GM10847 (cell line): ENCODE data around the gene KIRREL2.

Source experiments
- POLR2A ChIP-seq: IDR thresholded peaks from 2 replicates; pipeline ENCODE4 v1.6.1; 2011; ENCODE audit not compliant: insufficient read length; ENCODE audit errors: extremely low read depth

The KIRREL2 gene

DNA sequence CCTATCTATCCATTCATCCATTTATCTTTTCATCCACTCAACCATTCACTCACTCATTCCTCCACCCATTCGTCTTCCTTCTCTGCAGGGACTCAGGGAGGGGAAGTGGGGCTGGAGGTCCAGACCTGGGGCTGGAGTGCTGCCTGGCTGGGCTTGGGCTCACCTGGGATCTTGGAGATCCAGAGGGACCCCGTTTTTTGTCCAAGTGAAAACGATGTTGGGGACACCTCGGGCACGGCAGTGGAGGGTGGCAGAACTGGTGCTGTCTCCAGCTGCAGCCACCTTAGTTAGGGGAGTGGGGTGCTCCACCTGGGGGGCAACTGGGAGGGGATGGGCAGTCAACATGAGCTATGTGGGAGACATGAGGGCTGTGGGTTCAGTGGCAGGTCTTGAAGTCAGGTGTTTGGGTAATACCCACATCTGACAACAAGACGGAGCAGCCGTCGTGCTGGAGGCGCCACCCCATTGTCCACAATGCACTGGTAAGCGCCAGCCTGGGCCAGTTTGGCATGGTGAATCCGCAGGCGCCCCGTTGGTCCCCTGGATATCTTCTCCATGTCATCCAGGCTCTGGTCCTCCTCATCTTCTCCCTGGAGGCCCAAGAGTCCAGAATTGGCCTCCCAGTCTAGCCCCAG lies 14.6 kb upstream of the KIRREL2 start:
- TF ChIP-seq POLR2A: no peak

GRCh38 chr19:35842666-35843272 lies 13.9 kb upstream of the KIRREL2 start:
- no peak for TF ChIP-seq POLR2A

DNA sequence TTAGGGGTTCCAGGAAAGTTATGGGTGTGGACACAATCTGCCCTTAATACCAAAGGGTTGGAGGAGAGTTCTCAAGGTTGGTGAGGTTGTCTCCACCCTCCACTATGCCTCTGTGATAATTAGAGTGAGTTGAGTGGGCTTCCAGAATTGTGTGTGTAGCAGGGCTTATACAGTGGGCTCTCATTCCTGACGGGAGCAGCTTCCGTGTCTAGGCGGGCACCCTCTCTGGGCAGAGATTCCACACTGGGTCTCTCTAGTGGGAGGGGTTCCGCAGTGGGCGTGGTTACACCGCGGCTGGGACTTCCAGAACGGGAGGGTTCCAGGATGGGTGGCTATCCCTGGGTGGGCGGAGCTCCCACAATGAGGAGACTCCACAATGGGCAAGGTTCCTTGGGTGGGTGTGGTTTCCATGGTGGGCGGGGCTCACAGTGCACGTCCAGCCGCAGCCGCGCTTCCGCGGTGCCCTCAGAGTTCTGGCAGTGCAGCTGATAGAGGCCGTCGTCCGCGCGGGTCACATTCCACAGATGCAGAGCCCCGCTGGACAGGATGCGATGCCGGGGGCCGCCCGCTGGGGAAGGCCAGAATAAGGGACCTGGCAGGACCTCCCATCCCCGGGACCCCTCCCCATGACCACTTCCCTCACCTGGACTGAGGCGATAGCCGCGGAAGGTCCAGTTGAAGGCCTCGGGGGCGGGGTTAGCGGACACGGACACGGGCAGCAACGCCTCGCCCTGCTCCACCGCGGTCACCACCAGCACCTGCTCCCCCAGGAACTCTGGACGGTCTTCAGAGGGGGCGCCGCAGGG lies 12.8 kb upstream of the KIRREL2 start:
- TF ChIP-seq POLR2A: no peak

GRCh38 chr19:35844482-35845214 lies 12.1 kb upstream of the KIRREL2 start:
- TF ChIP-seq POLR2A: no peak

DNA sequence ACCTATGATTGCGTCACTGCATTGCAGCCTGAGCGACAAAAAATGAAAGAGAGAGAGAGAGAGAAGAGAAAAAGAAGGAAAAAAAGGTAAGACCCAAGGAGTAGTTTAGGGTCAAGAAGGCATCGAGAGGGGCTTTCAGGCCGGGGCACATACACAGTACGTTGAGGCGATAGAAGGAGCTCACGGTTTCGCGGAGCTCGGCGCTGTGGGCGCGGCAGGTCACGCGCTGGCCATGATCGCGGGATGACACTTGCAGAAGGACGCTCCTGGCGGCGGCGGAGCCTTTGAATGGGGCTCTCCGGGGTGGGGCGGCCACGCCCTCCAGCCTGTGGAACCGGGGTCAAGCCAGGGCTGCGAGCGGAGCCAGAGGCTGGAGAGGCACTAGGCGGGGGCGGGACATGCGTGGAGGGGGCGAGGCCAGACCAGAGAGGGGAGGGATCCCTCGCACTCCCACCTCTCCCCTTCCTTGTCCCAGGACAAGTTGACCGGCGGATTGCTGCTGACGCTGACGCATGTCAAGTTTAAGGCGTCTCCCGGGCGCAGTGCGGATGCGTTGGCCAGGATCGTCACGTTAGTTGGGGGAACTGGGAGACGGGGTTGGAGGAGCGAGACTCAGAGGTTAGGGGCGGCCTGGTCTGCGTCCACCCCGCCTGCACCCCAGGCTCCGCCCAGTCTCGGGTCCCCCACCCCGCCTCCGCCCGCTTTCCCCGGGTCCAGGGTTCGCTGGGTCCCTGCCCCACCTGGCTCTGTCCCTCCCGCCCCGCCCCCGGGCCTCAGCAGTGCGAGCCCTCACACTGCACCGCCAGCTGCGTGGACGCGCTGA lies 11.3 kb upstream of the KIRREL2 start:
- TF ChIP-seq POLR2A: no peak

DNA sequence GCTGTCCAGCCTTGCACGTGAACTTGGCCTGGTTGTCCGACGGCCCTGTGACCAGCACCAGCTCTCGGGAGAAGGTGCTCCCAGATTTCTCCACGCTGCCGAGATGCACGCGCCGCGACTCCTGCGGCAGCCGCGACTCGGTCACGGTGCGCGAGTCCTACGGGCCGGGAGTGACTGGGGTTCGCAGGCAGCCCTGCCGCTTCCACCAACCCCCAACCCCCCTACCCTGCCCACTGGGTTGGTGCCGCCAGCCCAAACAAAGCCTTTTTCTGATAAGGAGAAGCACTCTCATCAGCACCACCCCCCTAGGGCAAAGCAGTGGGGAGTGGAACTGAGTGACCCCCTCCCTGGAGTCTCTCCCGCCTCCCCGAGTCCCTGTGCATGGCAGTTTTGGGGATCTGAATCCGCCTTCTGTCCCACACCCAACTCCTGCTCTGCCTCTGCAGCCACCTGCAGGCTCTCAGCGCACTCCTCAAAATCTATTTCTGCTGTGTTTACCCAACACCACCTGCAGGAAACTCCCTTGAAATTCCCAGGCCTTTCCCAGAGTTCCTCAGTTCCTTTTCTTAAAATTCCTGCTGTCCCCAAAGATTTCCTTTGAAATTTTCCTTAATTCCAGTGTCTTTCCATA lies 10.6 kb upstream of the KIRREL2 start:
- TF ChIP-seq POLR2A: no peak

DNA sequence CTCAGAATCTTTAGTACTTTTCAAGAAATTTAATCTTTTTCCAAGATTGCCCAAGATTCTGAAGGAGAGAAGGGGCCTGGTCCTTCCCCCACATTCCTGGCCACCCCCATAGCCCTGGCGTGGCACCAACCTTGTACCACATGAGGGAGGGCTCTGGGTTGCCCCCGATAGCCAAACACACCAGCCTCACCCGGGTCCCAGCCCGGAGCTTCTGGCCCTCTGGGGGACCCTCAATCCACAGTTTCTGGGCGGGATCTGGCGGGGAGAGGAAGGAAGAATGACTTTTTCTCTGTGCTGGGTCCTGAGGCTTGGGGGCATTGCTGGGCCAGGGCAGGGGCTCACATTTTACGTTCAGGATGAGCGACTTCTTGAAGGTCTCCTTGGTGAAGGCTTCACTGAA lies 8.8 kb upstream of the KIRREL2 start:
- no peak for TF ChIP-seq POLR2A

DNA sequence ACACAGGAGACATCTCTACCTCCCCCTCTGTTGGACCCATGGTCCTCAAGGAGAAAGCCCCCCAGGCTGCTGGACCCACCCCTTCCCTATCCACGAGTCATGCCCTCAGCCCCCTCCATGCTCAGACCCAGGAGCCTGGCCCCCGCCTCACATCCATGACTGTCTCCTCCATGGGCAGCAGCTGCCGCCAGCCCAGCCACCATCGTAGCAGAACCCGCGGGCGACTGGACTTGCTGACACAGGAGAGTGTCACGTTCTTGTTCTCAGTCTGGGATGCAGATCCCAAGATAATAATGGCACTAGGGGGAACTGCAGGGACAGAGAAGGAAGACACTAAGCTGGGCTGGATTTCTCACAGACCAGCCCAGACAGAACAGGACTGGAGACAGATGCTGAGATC lies 8.2 kb upstream of the KIRREL2 start:
- no peak for TF ChIP-seq POLR2A

DNA sequence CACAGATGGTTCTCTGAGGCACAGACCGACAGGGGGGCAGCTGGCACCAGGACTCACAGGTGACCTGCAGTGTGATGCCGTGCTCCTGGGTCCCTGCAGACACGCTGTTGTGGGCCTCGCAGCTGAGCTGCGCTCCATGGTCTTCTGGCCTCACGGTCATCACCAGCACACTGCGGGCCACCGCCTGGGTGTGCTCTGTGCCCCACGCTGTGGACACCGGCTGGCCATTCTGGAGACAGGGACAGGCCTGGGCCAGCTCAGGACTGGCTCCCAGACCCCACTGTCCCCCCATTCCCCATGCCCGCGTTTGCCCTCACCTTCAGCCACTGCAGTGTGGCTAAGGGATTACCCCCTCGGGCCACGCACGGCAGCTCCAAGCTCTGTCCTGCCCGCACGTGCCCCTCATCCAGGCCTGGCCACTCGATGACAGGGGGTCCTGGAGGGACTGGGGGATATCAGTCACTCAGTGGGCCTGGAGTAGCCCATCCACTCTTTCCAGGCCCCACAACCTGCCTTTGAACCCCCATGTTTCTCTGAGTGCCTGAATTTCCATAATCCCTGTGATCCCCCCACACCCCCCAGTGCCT lies 7.7 kb upstream of the KIRREL2 start:
- TF ChIP-seq POLR2A: no peak

- TF ChIP-seq POLR2A: no peak
Measured at GRCh38 chr19:35851213-35852028, 5.3 kb upstream of the KIRREL2 start.

- no peak for TF ChIP-seq POLR2A
Measured at GRCh38 chr19:35852029-35852780, 4.5 kb upstream of the KIRREL2 start, which contains the start of gene NPHS1. NPHS1 (minus strand) TSS chr19:35852504; CDS start chr19:35851837, 667 bp downstream.

GRCh38 chr19:35853038-35853756 lies 3.5 kb upstream of the KIRREL2 start:
- no peak for TF ChIP-seq POLR2A
